ENCODE results near the gene METTL13.

The METTL13 gene

GRCh38 chr1:171741872-171742576, 39.4 kb upstream of the METTL13 start, which contains the start of gene VAMP4:
TSS of gene VAMP4 (minus strand) at chr1:171742065. CDS start at chr1:171738414, 3,651 bp downstream.
- peak within 1 kb of the TSS; percentile 87 for H3K4me2 ChIP-seq (ENCODE audit: low read length)
- no peaks in the 10 kb centered on the region for H4K20me1 ChIP-seq (ENCODE audit: insufficient read depth, low read length)
- peak within 1 kb of the TSS; percentile 90 for H3K4me3 ChIP-seq (ENCODE audit: low read depth, low read length, poor library complexity, severe bottlenecking)
- no peak for TF ChIP-seq CTCF (IDR thresholded peaks at IDR 0.05; ENCODE audit: low read length)
- TF ChIP-seq EZH2 (IDR thresholded peaks at IDR 0.05; ENCODE audit: borderline replicate concordance, low read length): no peak
- H3F3A ChIP-seq (ENCODE audit: insufficient read depth, low read length): no peaks in the 10 kb centered on the region
- H3K79me2 ChIP-seq (ENCODE audit: insufficient read depth, low read length): peaks cover 9% of the 10 kb centered on the region
- H2AFZ ChIP-seq (ENCODE audit: low read length): peak within 1 kb of the TSS; percentile 57; the same call in 1 of the 2 replicates
- H3K4me1 ChIP-seq (ENCODE audit: insufficient read depth, low read length, severe bottlenecking): peaks cover 36% of the 10 kb centered on the region
- H3K36me3 ChIP-seq (ENCODE audit: insufficient read depth, low read length): peaks cover 17% of the 10 kb centered on the region
- H3K9me2 ChIP-seq (ENCODE audit: low read depth, low read length): no peaks in the 10 kb centered on the region
- no peaks in the 10 kb centered on the region for H3K27me3 ChIP-seq (ENCODE audit: insufficient read depth, low read length)
- H3K27ac ChIP-seq (ENCODE audit: low read depth, low read length, poor library complexity, severe bottlenecking): peak within 1 kb of the TSS; percentile 82
- H3K9ac ChIP-seq (ENCODE audit: low read length): peak within 1 kb of the TSS; percentile 81
- no peaks in the 10 kb centered on the region for H3K9me3 ChIP-seq (ENCODE audit: low read length)

- Histone ChIP-seq H3K4me1 (ENCODE audit: insufficient read depth, low read length, severe bottlenecking) (peaks cover 36% of the 10 kb centered on the region), H3K9me2 (ENCODE audit: low read depth, low read length) (no peaks in the 10 kb centered on the region), H3K4me3 (ENCODE audit: low read depth, low read length, poor library complexity, severe bottlenecking) (peak overlapping the region; percentile 90), H3K79me2 (ENCODE audit: insufficient read depth, low read length) (peaks cover 9% of the 10 kb centered on the region), H2AFZ (ENCODE audit: low read length) (peak overlapping the region; percentile 22; the same call in 1 of the 2 replicates), H3K36me3 (ENCODE audit: insufficient read depth, low read length) (peaks cover 12% of the 10 kb centered on the region; the same call in 1 of the 2 replicates), H3K27me3 (ENCODE audit: insufficient read depth, low read length) (no peaks in the 10 kb centered on the region), H3K27ac (ENCODE audit: low read depth, low read length, poor library complexity, severe bottlenecking) (peak overlapping the region; percentile 82), H3K9ac (ENCODE audit: low read length) (peak overlapping the region; percentile 81), H3F3A (ENCODE audit: insufficient read depth, low read length) (no peaks in the 10 kb centered on the region), H3K9me3 (ENCODE audit: low read length) (no peaks in the 10 kb centered on the region), H4K20me1 (ENCODE audit: insufficient read depth, low read length) (no peaks in the 10 kb centered on the region), H3K4me2 (ENCODE audit: low read length) (peak overlapping the region; percentile 87)
- TF ChIP-seq CTCF (IDR thresholded peaks at IDR 0.05; ENCODE audit: low read length) (no peak), EZH2 (IDR thresholded peaks at IDR 0.05; ENCODE audit: borderline replicate concordance, low read length) (no peak)
Measured at GRCh38 chr1:171742577-171742922, 38.9 kb upstream of the METTL13 start.

- Histone ChIP-seq H3K9ac (ENCODE audit: low read length) (peak overlapping the region; percentile 81), H2AFZ (ENCODE audit: low read length) (no peak overlapping the region), H3K36me3 (ENCODE audit: insufficient read depth, low read length) (peaks cover 5% of the 10 kb centered on the region; the same call in 1 of the 2 replicates), H3K4me2 (ENCODE audit: low read length) (peak overlapping the region; percentile 87), H3K27ac (ENCODE audit: low read depth, low read length, poor library complexity, severe bottlenecking) (peak overlapping the region; percentile 82), H3K4me1 (ENCODE audit: insufficient read depth, low read length, severe bottlenecking) (peaks cover 36% of the 10 kb centered on the region), H3K9me2 (ENCODE audit: low read depth, low read length) (no peaks in the 10 kb centered on the region), H4K20me1 (ENCODE audit: insufficient read depth, low read length) (no peaks in the 10 kb centered on the region), H3F3A (ENCODE audit: insufficient read depth, low read length) (no peaks in the 10 kb centered on the region), H3K9me3 (ENCODE audit: low read length) (no peaks in the 10 kb centered on the region), H3K79me2 (ENCODE audit: insufficient read depth, low read length) (peaks cover 9% of the 10 kb centered on the region), H3K4me3 (ENCODE audit: low read depth, low read length, poor library complexity, severe bottlenecking) (peak overlapping the region; percentile 90), H3K27me3 (ENCODE audit: insufficient read depth, low read length) (no peaks in the 10 kb centered on the region)
- TF ChIP-seq EZH2 (IDR thresholded peaks at IDR 0.05; ENCODE audit: borderline replicate concordance, low read length) (no peak), CTCF (IDR thresholded peaks at IDR 0.05; ENCODE audit: low read length) (no peak)
Measured at GRCh38 chr1:171743081-171743870, 38.2 kb upstream of the METTL13 start.

All from OCI-LY1 (cell line).